CD4-positive, alpha-beta T cell (primary cell): ENCODE data around the gene ARF3. TPM values are rescaled to one million over a fixed set of nuclear protein-coding genes. Genes with fewer than 3 reads are reported as not detected.

Experiments
- ATAC-seq: fragments of 200-7000 bp; cut with Tn5 transposase; one replicate; pipeline ENCODE4 v1.10.0; 2022; ENCODE audit warnings: mild to moderate bottlenecking; ENCODE audit not compliant: poor library complexity
- CTCF ChIA-PET: fragments of 350-600 bp; sonication (Branson Sonifier 250); formaldehyde crosslinking; loops from one replicate; lab custom pipeline; 2021; ENCODE audit warnings: antibody characterized with exemption, inconsistent platforms; lab: Charles Lee
- POLR2A ChIA-PET: fragments of 350-600 bp; sonication (Branson Sonifier 250); formaldehyde crosslinking; loops from one replicate; lab custom pipeline; 2021; ENCODE audit warnings: antibody characterized with exemption, inconsistent platforms; lab: Charles Lee
- DNase-seq, 14 experiments: peaks; one replicate each; pipeline ENCODE4 v3.0.0-alpha.2; 2013 to 2020; ENCODE audit warnings: mixed read lengths in 2 of 14
- H3K27ac ChIP-seq, 2 donors: one replicate each; pipeline versions ENCODE4 v1.5.1 to v1.7.0; 2013; ENCODE audit warnings: low read length in 2 of 2, low read depth in 1 of 2, mild to moderate bottlenecking in 1 of 2
- H3K27me3 ChIP-seq, 2 experiments: 1 replicate in 1 of 2; 2 replicates in 1 of 2; pipeline versions ENCODE4 v1.6.1 to v1.7.0; 2013; ENCODE audit warnings: low read length in 2 of 2, control low read depth in 1 of 2, mild to moderate bottlenecking in 1 of 2, moderate library complexity in 1 of 2; ENCODE audit not compliant: insufficient read depth in 2 of 2, control insufficient read depth in 1 of 2
- H3K36me3 ChIP-seq: one replicate; pipeline ENCODE4 v1.6.1; 2013; ENCODE audit warnings: low read length, control low read depth; ENCODE audit not compliant: insufficient read depth
- H3K4me1 ChIP-seq: one replicate; pipeline ENCODE4 v1.6.1; 2013; ENCODE audit warnings: low read length, control low read depth; ENCODE audit not compliant: insufficient read depth
- H3K4me3 ChIP-seq: one replicate; pipeline ENCODE4 v1.5.1; 2013; ENCODE audit warnings: mild to moderate bottlenecking, low read length, moderate library complexity
- H3K9me3 ChIP-seq, 2 experiments: 1 replicate in 1 of 2; 2 replicates in 1 of 2; pipeline versions ENCODE4 v1.6.1 to v1.7.0; 2013; ENCODE audit warnings: low read length in 2 of 2, mild to moderate bottlenecking in 2 of 2, control low read depth in 1 of 2, moderate library complexity in 1 of 2; ENCODE audit not compliant: control insufficient read depth in 1 of 2, insufficient read depth in 1 of 2
- H3K27ac Mint-ChIP-seq: one replicate; pipeline ENCODE4 v1.8.0; 2020; ENCODE audit warnings: mixed read lengths
- H3K27me3 Mint-ChIP-seq: one replicate; pipeline ENCODE4 v1.8.0; 2021; ENCODE audit warnings: mixed read lengths
- H3K36me3 Mint-ChIP-seq: one replicate; pipeline ENCODE4 v1.8.0; 2021; ENCODE audit warnings: low read depth, mixed read lengths
- H3K4me1 Mint-ChIP-seq: one replicate; pipeline ENCODE4 v1.8.0; 2021; ENCODE audit warnings: low read depth, mixed read lengths
- H3K4me3 Mint-ChIP-seq: one replicate; pipeline ENCODE4 v1.8.0; 2020; ENCODE audit warnings: mild to moderate bottlenecking, mixed read lengths
- H3K9me3 Mint-ChIP-seq: one replicate; pipeline ENCODE4 v1.8.0; 2020; ENCODE audit warnings: mixed read lengths
- CTCF ChIP-seq: fragments of 200-600 bp; IDR thresholded peaks from one replicate; pipeline ENCODE4 v1.8.0; 2022; ENCODE audit warnings: antibody characterized with exemption, mild to moderate bottlenecking
- intact Hi-C, 2 experiments: fragments of 100-400 bp; cut with DNase I in 1 of 2; cut with micrococcal nuclease in 1 of 2; formaldehyde crosslinking; loops; one replicate each; pipeline versions ENCODE4 v1.15.1 to v1.9.0; 2023 to 2025; cut with DNase I, micrococcal nuclease
- total RNA-seq, 174 experiments: library from RNA in 2 of 174; stranded (reverse) in 2 of 174; gene quantifications; one replicate each; pipeline ENCODE4 v1.2.3 and lab custom pipeline; 2021 to 2026

Gene ARF3
- total RNA-seq, 2 experiments from 2014 or later: 32.0 to 34.6 TPM

- H3K4me3 Mint-ChIP-seq: peak overlapping the region; percentile 9
- H3K27ac Mint-ChIP-seq: peak overlapping the region; percentile 16
- POLR2A ChIA-PET: interaction anchor here (0.5 to 5.4 kb wide), 12 partner anchors 7 to 1205 kb away, joined by 3 to 38 read pairs (median 4); partner anchors contain the start of genes ARF3, DDX23, FKBP11 and KMT2D
- CTCF ChIA-PET: interaction anchor here (0.6 to 6.6 kb wide), 30 partner anchors 9 to 727 kb away, joined by 3 to 62 read pairs (median 5); partner anchors contain the start of genes ARF3, DDN, DDX23 and FKBP11
- Histone ChIP-seq H3K36me3 (no peaks in the 10 kb centered on the region), H3K4me1 (peaks cover 64% of the 10 kb centered on the region), H3K4me3 (no peak overlapping the region), H3K27ac (no peak overlapping the region), H3K9me3 (peaks cover 0 to 11% of the 10 kb centered on the region in 2 experiments), H3K27me3 (peaks cover 33 to 45% of the 10 kb centered on the region in 2 experiments)
- H3K36me3 Mint-ChIP-seq: no peaks in the 10 kb centered on the region
- TF ChIP-seq CTCF: peak; percentile 79
- no peaks in the 10 kb centered on the region for H3K9me3 Mint-ChIP-seq
- DNase-seq: peak; percentile 67 to 93 (median 76)
- peaks cover 54% of the 10 kb centered on the region for H3K4me1 Mint-ChIP-seq
- H3K27me3 Mint-ChIP-seq: peaks cover 70% of the 10 kb centered on the region
- intact Hi-C loops: loop anchor here (1.0 to 5.0 kb wide), 4 partner anchors 40 to 124 kb away; partner anchors contain the start of gene FKBP11 (in 1 of the 2)
- peak; percentile 47 for ATAC-seq
Measured at GRCh38 chr12:48977290-48978281, 20.3 kb upstream of the ARF3 start.

- ChIA-PET POLR2A (no interaction called here), CTCF (interaction anchor here (0.7 to 6.6 kb wide), 4 partner anchors 14 to 65 kb away, joined by 3 to 62 read pairs (median 4); no protein-coding TSS in a partner anchor)
- no peak overlapping the region for H3K4me3 ChIP-seq
- Mint-ChIP-seq H3K9me3 (no peaks in the 10 kb centered on the region), H3K4me3 (no peak overlapping the region), H3K36me3 (no peaks in the 10 kb centered on the region), H3K27ac (no peak overlapping the region), H3K27me3 (peaks cover 81% of the 10 kb centered on the region), H3K4me1 (peaks cover 40% of the 10 kb centered on the region)
- peaks cover 55 to 66% of the 10 kb centered on the region in 2 experiments for H3K27me3 ChIP-seq
- intact Hi-C loops: no loop called here
- DNase-seq: peak in 6 of 14 experiments; percentile 32 to 63 (median 54)
- H3K36me3 ChIP-seq: no peaks in the 10 kb centered on the region
- peak; percentile 69 for TF ChIP-seq CTCF
- peaks cover 0 to 11% of the 10 kb centered on the region in 2 experiments for H3K9me3 ChIP-seq
- H3K4me1 ChIP-seq: peaks cover 67% of the 10 kb centered on the region
- H3K27ac ChIP-seq: no peak overlapping the region
- ATAC-seq: no peak
Measured at GRCh38 chr12:48973941-48974673, 16.8 kb upstream of the ARF3 start.

GRCh38 chr12:48973531-48973930, 16.2 kb upstream of the ARF3 start:
- TF ChIP-seq CTCF: no peak
- DNase-seq (peak in 1 of 14 experiments; percentile 27), ATAC-seq (no peak)
- ChIA-PET CTCF (interaction anchor here (0.6 to 1.3 kb wide), 4 partner anchors 15 to 1553 kb away, joined by 3 to 5 read pairs (median 4); no protein-coding TSS in a partner anchor), POLR2A (no interaction called here)
- peaks cover 64% of the 10 kb centered on the region for H3K4me1 ChIP-seq
- H3K9me3 ChIP-seq: peaks cover 0 to 11% of the 10 kb centered on the region in 2 experiments
- H3K27ac Mint-ChIP-seq: no peak overlapping the region
- intact Hi-C loops: no loop called here
- no peaks in the 10 kb centered on the region for H3K36me3 ChIP-seq
- peaks cover 76% of the 10 kb centered on the region for H3K27me3 Mint-ChIP-seq
- no peak overlapping the region for H3K4me3 Mint-ChIP-seq
- H3K9me3 Mint-ChIP-seq: no peaks in the 10 kb centered on the region
- H3K4me1 Mint-ChIP-seq: peaks cover 37% of the 10 kb centered on the region
- H3K27ac ChIP-seq: no peak overlapping the region
- H3K36me3 Mint-ChIP-seq: no peaks in the 10 kb centered on the region
- no peak overlapping the region for H3K4me3 ChIP-seq
- peaks cover 49 to 61% of the 10 kb centered on the region in 2 experiments for H3K27me3 ChIP-seq
